ENCODE data around the gene CAPN2. TPM values are rescaled to one million over a fixed set of nuclear protein-coding genes. Genes with fewer than 3 reads are reported as not detected.

Gene CAPN2
- polyA plus RNA-seq, 1 of the 3 experiments (the other 2 are of a cell fraction), result 208 TPM

GRCh38 chr1:223802602-223803001 is 90.3 kb downstream of the CAPN2 start:
- CTCF ChIA-PET, result interaction anchor here (0.6 to 2.3 kb wide), 4 partner anchors 9 to 669 kb away, joined by 3 to 10 read pairs (median 4); no protein-coding TSS in a partner anchor

GRCh38 chr1:223803211-223803610 is 90.9 kb downstream of the CAPN2 start:
- CTCF ChIA-PET, result interaction anchor here (0.7 to 2.3 kb wide), 3 partner anchors 8 to 670 kb away, joined by 3 to 10 read pairs (median 4); no protein-coding TSS in a partner anchor
- Histone ChIP-seq H3F3A (replicated peaks; ENCODE audit: insufficient read depth) (peaks cover 7% of the 10 kb centered on the region), H3K36me3 (replicated peaks in 1 of 2; ENCODE audit: control insufficient read depth in 1 of 2, insufficient read depth in 2 of 2, low read length in 1 of 2) (peaks cover 77 to 86% of the 10 kb centered on the region in 2 experiments), H3K9me2 (no peaks in the 10 kb centered on the region), H3K27me3 (ENCODE audit: insufficient read depth) (no peaks in the 10 kb centered on the region), H3K4me2 (no peak overlapping the region), H3K27ac (ENCODE audit: low read depth in 2 of 2, low read length in 1 of 2) (no peak overlapping the region), H3K9ac (no peak overlapping the region), H4K20me1 (ENCODE audit: insufficient read depth) (no peaks in the 10 kb centered on the region), H3K4me1 (ENCODE audit: control insufficient read depth in 1 of 2, insufficient read depth in 2 of 2, low read depth in 1 of 2, low read length in 1 of 2) (no peaks in the 10 kb centered on the region), H3K4me3 (ENCODE audit: low read depth in 2 of 2, low read length in 1 of 2) (no peak overlapping the region), H3K9me3 (0 out of 2 replicates have a peak, but pooled peaks cover 3% of the 10 kb centered on the region), H2AFZ (ENCODE audit: low read depth) (no peak overlapping the region), H3K79me2 (ENCODE audit: insufficient read depth) (peaks cover 6% of the 10 kb centered on the region)
- POLR2A ChIA-PET, result no interaction called here
- DNase-seq, result no peak
- 87% methylated on average over 7 of the region's 7 CpGs for WGBS (ENCODE audit: low lambda C conversion rate)
- no peak for TF ChIP-seq ELF1 (IDR thresholded peaks at IDR 0.05)
- no peak for TF ChIP-seq TCF12 (IDR thresholded peaks at IDR 0.05)
- TF ChIP-seq REST (IDR thresholded peaks at IDR 0.05; ENCODE audit: low read depth, low read length), result no peak
- no peak for TF ChIP-seq NRF1 (IDR thresholded peaks at IDR 0.05; ENCODE audit: low read depth, low read length)
- TF ChIP-seq CTCF (IDR thresholded peaks at IDR 0.05), result no peak
- TF ChIP-seq EP300 (IDR thresholded peaks at IDR 0.05; ENCODE audit: borderline replicate concordance in 1 of 2, low read depth in 1 of 2, low read length in 1 of 2), result no peak
- no peak for TF ChIP-seq IRF3 (IDR thresholded peaks at IDR 0.05; ENCODE audit: low read depth, low read length)
- TF ChIP-seq CHD2 (IDR thresholded peaks at IDR 0.05; ENCODE audit: low read length, partially characterized antibody), result no peak
- no peak for TF ChIP-seq GABPA (IDR thresholded peaks at IDR 0.05; ENCODE audit: low read depth)
- TF ChIP-seq RFX5 (IDR thresholded peaks at IDR 0.05; ENCODE audit: low read length), result no peak

More at GRCh38 chr1:223802602-223803001, 90.3 kb downstream of the CAPN2 start:
- peaks cover 7% of the 10 kb centered on the region for H3F3A ChIP-seq (replicated peaks; ENCODE audit: insufficient read depth)
- no peaks in the 10 kb centered on the region for H3K9me2 ChIP-seq
- H3K79me2 ChIP-seq (ENCODE audit: insufficient read depth), result no peaks in the 10 kb centered on the region
- H4K20me1 ChIP-seq (ENCODE audit: insufficient read depth), result no peaks in the 10 kb centered on the region
- no peaks in the 10 kb centered on the region for H3K4me1 ChIP-seq (ENCODE audit: control insufficient read depth in 1 of 2, insufficient read depth in 2 of 2, low read depth in 1 of 2, low read length in 1 of 2)
- H3K9ac ChIP-seq, result no peak overlapping the region
- no peak overlapping the region for H3K27ac ChIP-seq (ENCODE audit: low read depth in 2 of 2, low read length in 1 of 2)
- DNase-seq, result no peak
- POLR2A ChIA-PET, result no interaction called here
- TF ChIP-seq ZBTB33 (IDR thresholded peaks at IDR 0.05; ENCODE audit: borderline replicate concordance, low read depth) (no peak), CHD2 (IDR thresholded peaks at IDR 0.05; ENCODE audit: low read length, partially characterized antibody) (no peak), SIN3A (IDR thresholded peaks at IDR 0.05; ENCODE audit: borderline replicate concordance, low read depth, low read length) (no peak), TAF1 (IDR thresholded peaks at IDR 0.05; ENCODE audit: borderline replicate concordance, low read depth, low read length) (no peak), FOXM1 (IDR thresholded peaks at IDR 0.05; ENCODE audit: low read depth) (no peak), RCOR1 (IDR thresholded peaks at IDR 0.05; ENCODE audit: low read length) (no peak), RAD21 (IDR thresholded peaks at IDR 0.05; ENCODE audit: low read length) (no peak), SMC3 (IDR thresholded peaks at IDR 0.05; ENCODE audit: low read depth, low read length) (no peak), JUND (IDR thresholded peaks at IDR 0.05) (no peak), MAX (IDR thresholded peaks at IDR 0.05; ENCODE audit: low read depth) (no peak)
- H3K4me2 ChIP-seq, result no peak overlapping the region
- H3K36me3 ChIP-seq (replicated peaks in 1 of 2; ENCODE audit: control insufficient read depth in 1 of 2, insufficient read depth in 2 of 2, low read length in 1 of 2), result peaks cover 74 to 90% of the 10 kb centered on the region in 2 experiments
- 0 out of 2 replicates have a peak, but pooled peaks cover under 1% of the 10 kb centered on the region for H3K9me3 ChIP-seq
- no peak overlapping the region for H3K4me3 ChIP-seq (ENCODE audit: low read depth in 2 of 2, low read length in 1 of 2)
- H3K27me3 ChIP-seq (ENCODE audit: insufficient read depth), result no peaks in the 10 kb centered on the region
- H2AFZ ChIP-seq (ENCODE audit: low read depth), result no peak overlapping the region
- 86% methylated on average over 4 of the region's 4 CpGs for WGBS (ENCODE audit: low lambda C conversion rate)
